Pancreas (tissue), 10 donors: Measurements from ENCODE around the gene KIF3C. TPM values are rescaled to one million over a fixed set of nuclear protein-coding genes. Genes with fewer than 3 reads are reported as not detected.
A peak's percentile ranks its signal among the peaks of the same experiment; 100 is the strongest.

ENCODE experiments used
- ATAC-seq, 4 donors: fragments of 200-7000 bp; cut with Tn5 transposase; one replicate each; pipeline versions ENCODE4 v1.8.0 to v1.9.1; 2020; ENCODE audit warnings: mild to moderate bottlenecking in 4 of 4, moderate library complexity in 4 of 4
- DNase-seq, 6 donors: peaks; one replicate each; pipeline ENCODE4 v3.0.0-alpha.2; 2020
- FAIRE-seq: peaks from 2 replicates; lab custom pipeline; 2012; peaks lifted over from hg19 to GRCh38; lab: Jason Lieb, UNC
- H3K27ac ChIP-seq, 4 donors: fragments of 200-600 bp; sonication (generic); 1 replicate in 3 of 4; 2 replicates in 1 of 4; pipeline versions ENCODE4 v1.5.0 to v1.8.0; 2020
- H3K27me3 ChIP-seq, 4 donors: fragments of 200-600 bp; one replicate each; pipeline ENCODE4 v1.8.0; 2021
- H3K36me3 ChIP-seq, 3 donors: fragments of 200-600 bp; sonication (generic) in 1 of 3; one replicate each; pipeline versions ENCODE4 v1.5.0 to v1.8.0; 2020 to 2021
- H3K4me1 ChIP-seq, 3 donors: fragments of 200-600 bp; one replicate each; pipeline ENCODE4 v1.8.0; 2021
- H3K4me3 ChIP-seq, 4 donors: fragments of 200-600 bp; sonication (generic) in 2 of 4; one replicate each; pipeline versions ENCODE4 v1.5.0 to v1.8.0; 2020 to 2021
- H3K9me3 ChIP-seq, 4 donors: fragments of 200-600 bp; one replicate each; pipeline ENCODE4 v1.8.0; 2021
- CTCF ChIP-seq, 4 donors: fragments of 200-600 bp; sonication (generic) in 3 of 4; IDR thresholded peaks; one replicate each; pipeline versions ENCODE4 v1.5.0 to v1.8.0; 2021; ENCODE audit warnings: antibody characterized with exemption in 4 of 4
- WGBS, 2 donors: extraction: QIAGEN DNeasy Blood & Tissue Kit; methylation state at CpG; one replicate each; pipeline ENCODE4 v1.1.7; 2013; 5-methylcytosine and 5-hydroxymethylcytosine counted together
- intact Hi-C, 3 donors: fragments of 100-400 bp; cut with DNase I; formaldehyde crosslinking; loops; one replicate each; pipeline versions ENCODE4 v1.11.1 to v1.14.2; 2022
- polyA plus RNA-seq, 2 donors: library from polyadenylated mRNA; stranded (reverse); fragments of 200-250 nt; gene quantifications; one replicate each; pipeline ENCODE4 v1.2.3, GENCODE V29; 2013
- total RNA-seq, 6 donors: library from RNA; stranded (reverse); fragmentation: NEBNext Ultra II Directional in 4 of 6; extraction: Animal tissue kit (Norgen Biotek cat#: 25700) in 4 of 6; gene quantifications; one replicate each; pipeline versions ENCODE4 v1.2.1 to v1.2.4, GENCODE V29; 2021 to 2023
- donor health status: healthy with polysubstance abuse.
- donor health status: DM: no; HTN: no; CAD: no; lungs with moderate emphysema.
- donor health status: DM: no; HTN: no; CAD: no.
- donor health status: control.
- donor health status: control.
- donor health status: Bipolar disorder and iron deficiency.
- donor health status: DM: yes; HTN: yes; CAD: no.
- donor health status: DM: no; HTN: no; CAD: no.
- donor health status: DM: no; HTN: no; CAD: no.
- donor health status: DM: yes; HTN: yes; CAD: no.

KIF3C gene
- total and polyA plus RNA-seq, 8 donors, result 0.38 to 8.2 (median 2.0) TPM

DNA sequence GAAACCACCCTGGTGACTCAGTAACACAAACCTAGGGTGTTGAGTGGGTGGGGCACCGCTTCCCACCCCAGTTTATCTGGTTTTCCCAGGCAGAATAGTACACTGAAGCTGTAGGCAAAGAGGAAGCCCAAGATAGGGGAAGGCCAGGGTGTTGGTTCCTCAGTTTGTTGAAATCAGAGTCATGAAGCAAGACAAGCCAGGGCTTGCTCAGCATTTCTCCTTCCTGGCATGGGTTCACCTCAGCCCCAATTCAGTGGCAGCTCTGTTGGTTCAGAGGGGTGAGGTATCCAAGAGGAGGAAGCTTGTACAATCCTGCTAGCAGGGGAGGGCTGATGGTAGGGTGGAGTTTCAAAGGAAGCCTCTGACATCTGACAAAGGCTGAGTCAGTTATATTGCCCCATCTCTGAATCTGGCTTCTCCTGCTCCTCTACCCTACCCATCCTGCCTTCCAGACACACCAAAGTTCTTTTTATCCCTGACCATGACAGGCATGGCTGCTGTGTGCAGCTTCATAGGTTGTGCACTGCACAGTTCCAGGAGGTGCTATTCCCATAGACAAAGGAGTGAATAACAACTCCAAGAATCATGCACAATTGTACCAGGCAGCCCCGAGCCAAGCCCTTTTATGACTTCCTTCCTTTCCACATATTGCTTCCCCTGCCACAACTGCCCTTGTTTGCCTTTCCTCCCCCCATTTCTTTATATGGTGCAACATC lies 26.7 kb upstream of the KIF3C start:
- WGBS, 2 donors, result 85 to 98% methylated on average over 2 of the region's 2 CpGs
- no peaks in the 10 kb centered on the region for H3K36me3 ChIP-seq
- H3K27me3 ChIP-seq, result no peaks in the 10 kb centered on the region
- no peak for TF ChIP-seq CTCF (IDR thresholded peaks at IDR 0.05)
- peak in 1 of 6 donors; percentile 64 for DNase-seq
- H3K4me1 ChIP-seq, result peaks cover 0 to 22% (median 17%) of the 10 kb centered on the region in 3 donors
- no peaks in the 10 kb centered on the region for H3K9me3 ChIP-seq
- no peak overlapping the region for H3K4me3 ChIP-seq
- FAIRE-seq, result no peak
- intact Hi-C loops, result no loop called here
- peak in 3 of 4 donors; percentile 6 to 61 (median 55) for ATAC-seq
- peak overlapping the region in 1 of 4 donors; percentile 13 for H3K27ac ChIP-seq

GRCh38 chr2:26008095-26008494 lies 25.8 kb upstream of the KIF3C start:
- Histone ChIP-seq H3K4me3 (no peak overlapping the region), H3K4me1 (peaks cover 0 to 16% (median 16%) of the 10 kb centered on the region in 3 donors), H3K27ac (no peak overlapping the region), H3K36me3 (no peaks in the 10 kb centered on the region), H3K9me3 (no peaks in the 10 kb centered on the region), H3K27me3 (no peaks in the 10 kb centered on the region)
- intact Hi-C loops, result no loop called here
- TF ChIP-seq CTCF (IDR thresholded peaks at IDR 0.05), result no peak
- ATAC-seq (no peak), FAIRE-seq (no peak), DNase-seq (no peak)
- WGBS, 2 donors, result 94 to 100% methylated on average over 1 of the region's 1 CpG

DNA sequence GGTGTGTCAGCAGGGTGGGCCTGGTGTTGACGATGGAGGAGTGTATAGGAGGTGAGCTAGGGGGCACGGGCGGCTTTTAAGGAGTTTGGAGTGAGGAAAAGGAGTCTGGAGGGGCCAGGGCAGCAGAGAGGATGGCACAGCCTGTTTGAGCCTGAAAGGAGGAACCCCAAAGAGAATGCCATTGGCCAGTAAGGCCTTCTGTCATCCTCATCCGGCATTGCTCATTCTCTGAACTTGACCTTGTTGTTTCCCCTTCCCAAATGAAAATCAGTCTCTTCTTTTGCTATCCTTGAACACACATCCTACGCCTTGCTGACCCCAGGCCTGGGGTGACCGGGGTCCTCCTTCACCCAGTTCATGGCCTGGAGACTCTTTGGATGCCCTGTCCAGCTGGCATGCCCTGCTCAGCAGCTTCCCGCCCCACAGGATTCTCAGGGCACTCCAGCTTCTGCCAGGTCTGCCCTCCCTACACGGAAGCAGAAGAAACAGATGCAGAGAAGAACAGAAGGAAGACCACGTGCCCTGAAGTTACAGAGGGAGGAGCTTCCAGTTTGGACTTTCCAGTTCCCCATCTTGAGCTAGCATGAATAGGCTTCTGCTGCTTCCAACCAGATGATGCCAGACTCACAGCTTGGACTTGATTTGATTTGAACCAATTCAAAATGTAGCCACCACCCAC lies 20.5 kb upstream of the KIF3C start:
- DNase-seq, result peak in 1 of 6 donors; percentile 37
- no peaks in the 10 kb centered on the region for H3K36me3 ChIP-seq
- peaks cover 23 to 25% (median 25%) of the 10 kb centered on the region in 3 donors for H3K4me1 ChIP-seq
- H3K27me3 ChIP-seq, result no peaks in the 10 kb centered on the region
- WGBS, 2 donors, result 80 to 85% methylated on average over 9 of the region's 9 CpGs
- intact Hi-C loops, result no loop called here
- TF ChIP-seq CTCF (IDR thresholded peaks at IDR 0.05), result no peak
- no peaks in the 10 kb centered on the region for H3K9me3 ChIP-seq
- FAIRE-seq, result no peak
- peak in 2 of 4 donors; percentile 40 to 60 for ATAC-seq
- H3K27ac ChIP-seq, result peak overlapping the region in 3 of 4 donors; percentile 2 to 80 (median 76)
- no peak overlapping the region for H3K4me3 ChIP-seq

GRCh38 chr2:26001743-26002351 lies 19.6 kb upstream of the KIF3C start:
- H3K4me3 ChIP-seq, result no peak overlapping the region
- H3K27me3 ChIP-seq, result no peaks in the 10 kb centered on the region
- H3K4me1 ChIP-seq, result peaks cover 23 to 25% (median 25%) of the 10 kb centered on the region in 3 donors
- no peak for FAIRE-seq
- peak; percentile 66 to 80 (median 75) for ATAC-seq
- DNase-seq, result peak; percentile 73 to 90 (median 82)
- intact Hi-C loops, result no loop called here
- 5% methylated on average over 4 of the region's 4 CpGs for WGBS, 2 donors
- peak overlapping the region; percentile 25 to 80 (median 60) for H3K27ac ChIP-seq
- no peaks in the 10 kb centered on the region for H3K36me3 ChIP-seq
- H3K9me3 ChIP-seq, result no peaks in the 10 kb centered on the region
- TF ChIP-seq CTCF (IDR thresholded peaks at IDR 0.05), result no peak
